DMS153 treated with DMSO at 0.1 percent for 48 hours (cell line): ENCODE data around the gene SPACA5.
"Not testable (repeated sequence)": the region's sequence is repeated elsewhere in the genome, so short reads cannot be mapped to it uniquely, and the experiment has no call there.

ENCODE experiments used
- DNase-seq: peaks from one replicate; lab custom pipeline; 2025; ENCODE audit not compliant: unreplicated experiment; lab: John Stamatoyannopoulos, UW

The SPACA5 gene

GRCh38 chrX:48006688-48007087 lies at the start of gene SPACA5:
TSS of gene SPACA5 (plus strand) at chrX:48006988. CDS start at chrX:48007803, 815 bp downstream.
- DNase-seq = not testable (repeated sequence)

DNA sequence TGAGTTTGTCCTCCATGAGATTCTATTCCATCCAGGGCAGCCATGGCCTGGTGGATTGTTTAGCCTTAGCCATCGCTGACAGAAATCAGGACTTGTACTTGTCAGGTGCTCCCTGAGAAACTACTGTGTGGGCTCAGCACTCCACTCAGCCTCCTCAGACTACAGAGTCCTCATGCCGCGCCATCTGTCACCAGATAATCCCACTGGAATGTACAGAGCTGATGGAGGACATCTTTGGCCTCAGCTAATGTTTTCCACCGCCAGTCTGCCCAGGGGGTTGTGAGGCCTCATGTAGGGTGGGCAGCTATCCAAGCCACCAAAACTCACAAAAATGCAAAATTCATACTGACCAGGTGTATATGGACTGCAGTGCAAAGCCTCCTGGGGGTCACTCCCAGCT lies 48.6 kb upstream of the SPACA5 start:
- not testable (repeated sequence) for DNase-seq

DNA sequence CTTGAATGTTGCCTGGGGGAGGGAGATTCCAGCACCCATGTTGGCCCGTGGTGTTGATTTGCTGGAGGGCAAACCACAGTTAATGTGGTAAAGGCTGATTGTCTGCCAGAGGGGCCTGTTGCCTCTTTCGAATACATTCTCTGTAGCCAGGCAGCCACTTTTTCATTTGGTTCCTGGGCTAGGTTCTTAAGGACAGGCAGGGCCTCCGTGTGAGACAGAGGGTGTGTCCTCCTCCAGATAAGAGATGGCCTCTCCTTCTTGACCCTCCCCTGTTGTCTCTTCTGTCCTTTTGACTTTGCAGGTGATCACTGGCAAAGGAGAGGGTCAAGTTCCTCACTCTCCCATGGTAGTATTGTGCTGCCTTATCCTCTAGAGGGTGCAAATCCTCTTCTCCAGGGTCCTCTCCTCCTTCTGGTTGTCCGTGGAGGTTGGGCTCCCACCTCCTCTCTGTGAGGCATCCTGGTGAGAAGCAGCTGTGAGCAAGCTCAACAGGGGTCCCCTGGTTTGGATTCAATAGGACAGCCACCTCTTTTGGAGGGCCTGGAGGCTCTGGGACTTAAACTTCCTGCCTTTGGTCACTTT lies 47.9 kb upstream of the SPACA5 start:
- DNase-seq = no peak

DNA sequence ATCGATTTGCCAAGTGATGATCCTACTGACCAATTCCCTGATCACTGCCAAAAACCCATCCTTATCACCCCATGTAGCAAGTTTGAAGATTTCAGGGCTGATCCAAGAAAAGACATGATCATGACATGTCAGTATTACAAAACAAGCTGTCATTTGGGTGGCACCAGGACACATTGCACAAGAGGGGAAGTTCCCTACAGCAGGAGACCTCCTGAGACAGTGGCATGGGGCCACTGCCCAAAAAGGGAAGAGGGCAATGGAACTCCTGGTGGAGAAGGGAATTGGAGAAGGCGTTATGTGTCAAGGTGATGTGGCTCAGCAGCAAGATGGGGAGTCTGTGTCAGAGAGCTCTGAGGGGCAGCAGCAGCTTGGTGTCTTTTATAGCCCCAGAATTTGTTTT lies 46.4 kb upstream of the SPACA5 start:
- DNase-seq = no peak

DNA sequence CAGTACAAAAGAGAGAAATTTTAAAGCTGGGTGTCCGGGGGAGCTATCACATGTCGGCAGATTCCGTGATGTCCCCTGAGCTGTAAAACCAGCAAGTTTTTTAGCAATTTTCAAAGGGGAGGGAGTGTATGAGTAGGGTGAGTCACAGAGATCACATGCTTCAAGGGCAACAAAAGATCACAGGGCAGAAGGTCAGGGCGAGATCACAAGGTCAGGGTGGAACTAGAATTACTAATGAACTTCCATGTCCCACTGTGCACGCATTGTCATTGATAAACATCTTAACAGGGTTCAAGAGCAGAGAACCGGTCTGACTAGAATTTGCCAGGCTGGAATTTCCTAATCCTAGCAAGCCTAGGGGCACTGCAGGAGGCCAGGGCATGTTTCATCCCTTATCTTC lies 45.0 kb upstream of the SPACA5 start:
- not testable (repeated sequence) for DNase-seq

DNA sequence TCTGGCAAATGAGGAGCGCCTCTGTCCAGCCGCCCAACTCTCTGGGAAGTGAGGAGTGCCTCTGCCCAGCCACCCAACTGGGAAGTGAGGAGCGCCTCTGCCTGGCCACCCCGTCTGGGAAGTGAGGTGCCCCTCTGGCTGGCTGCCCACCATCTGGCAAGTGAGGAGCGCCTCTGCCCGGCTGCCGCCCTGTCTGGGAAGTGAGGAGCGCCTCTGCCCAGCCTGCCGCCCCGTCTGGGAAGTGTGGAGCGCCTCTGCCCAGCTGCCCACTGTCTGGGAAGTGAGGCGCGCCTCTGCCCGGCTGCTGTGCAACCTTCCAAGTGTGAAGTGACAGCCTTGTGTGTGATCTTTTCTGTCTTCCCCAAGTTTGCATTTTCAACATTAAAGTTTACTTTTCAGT lies 41.3 kb upstream of the SPACA5 start:
- DNase-seq = not testable (repeated sequence)

DNA sequence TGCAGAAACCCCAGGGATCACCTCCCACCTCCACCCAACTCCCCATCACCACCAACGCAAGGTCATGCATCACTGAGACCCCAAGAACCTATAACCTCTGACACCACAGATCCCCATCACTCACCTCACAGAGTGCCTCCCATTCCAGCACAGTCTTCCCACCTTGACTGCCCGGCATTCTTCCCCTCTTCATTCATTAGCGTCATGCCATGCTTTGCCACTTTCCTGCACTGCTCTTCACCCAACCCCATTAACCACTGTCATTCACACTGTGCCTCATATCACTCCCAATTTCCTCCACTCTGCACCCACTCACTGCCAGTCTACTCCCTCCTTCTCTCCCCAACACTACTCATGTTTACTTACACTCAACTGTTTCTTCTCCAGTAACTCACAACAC lies 33.6 kb upstream of the SPACA5 start:
- no peak for DNase-seq

DNA sequence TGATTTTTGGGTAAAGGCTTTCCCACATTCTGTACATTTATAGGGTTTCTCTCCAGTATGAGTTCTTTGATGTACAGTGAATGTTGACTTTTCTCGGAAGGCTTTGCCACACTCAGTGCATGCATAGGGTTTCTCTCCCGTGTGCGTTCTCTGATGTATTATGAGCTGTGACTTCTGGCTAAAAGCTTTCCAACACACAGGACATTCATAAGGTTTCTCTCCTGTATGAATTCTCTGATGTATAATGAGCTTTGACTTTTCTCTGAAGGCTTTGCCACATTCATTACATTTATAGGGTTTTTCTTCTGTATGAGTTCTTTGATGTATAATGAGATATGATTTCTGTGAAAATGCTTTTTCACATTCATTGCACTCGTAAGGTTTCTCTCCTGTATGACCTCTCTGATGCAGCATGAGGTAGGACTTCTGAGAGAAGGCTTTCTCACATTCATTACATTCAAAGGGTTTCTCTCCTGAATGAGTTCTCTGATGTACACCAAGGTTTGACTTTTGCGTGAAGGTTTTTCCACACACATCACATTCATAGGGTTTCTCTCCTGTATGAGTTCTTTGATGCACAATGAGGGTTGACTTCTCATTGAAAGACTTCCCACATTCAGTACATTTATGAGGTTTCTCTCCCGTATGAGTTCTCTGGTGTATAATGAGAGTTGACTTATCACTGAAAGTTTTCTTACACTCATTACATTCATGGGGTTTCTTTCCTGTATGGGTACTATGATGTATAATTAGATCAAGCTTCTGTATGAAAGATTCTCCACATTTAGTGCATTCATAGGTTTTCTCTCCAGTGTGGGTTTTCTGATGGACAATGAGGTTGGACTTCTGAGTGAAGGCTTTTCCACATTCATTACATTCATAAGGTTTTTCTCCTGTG lies 30.3 kb upstream of the SPACA5 start:
- no peak for DNase-seq

- DNase-seq = no peak
Measured at GRCh38 chrX:47991263-47992094, 15.3 kb upstream of the SPACA5 start.

DNA sequence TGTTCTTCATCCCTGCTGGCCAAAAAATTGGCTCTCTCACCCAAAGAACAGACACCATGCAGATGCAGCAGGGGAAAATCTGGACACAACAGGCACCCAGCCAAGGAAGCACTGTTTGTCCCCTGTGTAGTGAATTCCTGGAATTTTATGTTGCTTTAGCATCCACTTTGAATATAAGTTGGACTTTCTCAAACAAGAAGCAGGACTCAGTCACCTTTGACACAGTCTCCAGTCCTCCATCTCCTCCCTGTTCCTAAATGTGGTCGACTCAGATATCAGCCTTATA lies 14.8 kb upstream of the SPACA5 start:
- DNase-seq = no peak

- DNase-seq = no peak
Measured at GRCh38 chrX:47992669-47993068, 14.1 kb upstream of the SPACA5 start.

DNA sequence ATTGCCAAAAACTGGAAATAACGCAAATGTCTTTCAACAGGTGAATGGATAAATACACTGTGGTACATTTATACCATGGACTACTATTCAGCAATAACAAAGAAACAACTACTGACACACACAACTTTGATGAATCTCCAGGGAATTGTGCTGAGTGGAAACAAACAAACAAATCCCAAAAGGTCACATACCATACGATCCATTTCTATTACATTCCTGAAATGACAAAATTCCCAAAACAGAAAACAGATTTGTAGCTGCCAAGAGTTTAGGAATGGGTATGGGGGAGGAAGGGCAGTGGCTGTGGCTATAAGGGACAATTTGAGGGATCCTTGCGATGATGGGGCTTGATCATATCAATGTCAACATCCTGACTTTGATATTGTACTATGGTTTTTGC lies 5.5 kb upstream of the SPACA5 start:
- no peak for DNase-seq

DNA sequence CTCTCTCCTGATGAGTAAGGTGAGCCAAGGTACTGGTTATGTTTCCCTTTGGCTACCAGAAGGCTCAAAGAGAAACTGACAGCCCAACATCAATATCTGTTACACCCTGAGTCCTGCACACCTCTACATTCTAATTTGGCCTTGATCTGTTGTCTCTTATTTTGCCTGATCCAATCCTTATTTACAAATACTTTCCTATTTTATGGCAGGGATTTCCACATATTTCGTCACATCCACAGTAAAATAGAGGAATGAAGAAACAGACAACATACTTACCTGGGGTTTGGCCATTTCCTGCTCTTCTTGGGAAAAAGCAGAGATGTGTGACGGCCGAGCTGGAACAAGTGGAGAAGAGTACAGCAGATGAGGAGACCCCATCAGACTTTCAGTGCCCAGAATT lies 4.5 kb upstream of the SPACA5 start:
- DNase-seq = no peak

- no peak for DNase-seq
Measured at GRCh38 chrX:48002929-48003328, 3.9 kb upstream of the SPACA5 start.

- DNase-seq = no peak
Measured at GRCh38 chrX:48003367-48003757, 3.4 kb upstream of the SPACA5 start.

DNA sequence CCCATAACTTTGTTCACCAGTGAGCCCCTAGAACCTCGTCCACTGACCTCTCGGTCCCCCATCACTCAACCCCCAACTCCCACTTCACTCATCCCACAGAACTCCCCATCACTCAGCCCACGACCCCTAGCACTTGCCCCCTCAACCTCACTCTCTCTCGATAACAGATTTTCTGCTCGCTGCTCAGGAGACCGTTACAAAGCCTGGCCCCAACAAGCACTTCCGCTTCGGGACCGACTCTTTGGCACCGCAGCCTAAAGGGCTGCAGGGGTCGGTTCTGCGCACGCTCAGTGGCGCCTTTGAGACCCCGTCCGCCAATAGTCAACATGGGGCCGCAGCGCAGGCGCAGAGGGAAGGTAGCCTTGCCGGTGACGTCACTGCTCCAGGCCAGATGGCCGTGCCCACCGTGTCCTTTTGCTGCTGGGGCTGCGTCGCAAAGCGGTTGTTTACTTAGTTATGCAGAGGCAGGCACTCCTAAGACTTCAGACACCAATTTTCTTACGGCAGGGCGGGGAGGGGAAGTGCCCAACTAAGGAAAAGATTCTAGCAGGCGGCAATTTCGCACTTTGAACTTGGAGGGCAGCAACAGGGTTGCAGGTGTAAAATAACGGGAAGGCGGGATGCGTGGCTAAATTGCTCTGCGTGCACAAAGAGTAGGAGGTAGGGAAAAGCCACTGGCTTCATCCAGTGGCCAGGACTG lies 2.9 kb upstream of the SPACA5 start, which contains the start of gene ZNF182:
TSS of gene ZNF182 (minus strand) at position 232 of the 700 bp plus-strand sequence. CDS start 1,380 bp downstream, outside the sequence.
- DNase-seq = peak; percentile 74

DNA sequence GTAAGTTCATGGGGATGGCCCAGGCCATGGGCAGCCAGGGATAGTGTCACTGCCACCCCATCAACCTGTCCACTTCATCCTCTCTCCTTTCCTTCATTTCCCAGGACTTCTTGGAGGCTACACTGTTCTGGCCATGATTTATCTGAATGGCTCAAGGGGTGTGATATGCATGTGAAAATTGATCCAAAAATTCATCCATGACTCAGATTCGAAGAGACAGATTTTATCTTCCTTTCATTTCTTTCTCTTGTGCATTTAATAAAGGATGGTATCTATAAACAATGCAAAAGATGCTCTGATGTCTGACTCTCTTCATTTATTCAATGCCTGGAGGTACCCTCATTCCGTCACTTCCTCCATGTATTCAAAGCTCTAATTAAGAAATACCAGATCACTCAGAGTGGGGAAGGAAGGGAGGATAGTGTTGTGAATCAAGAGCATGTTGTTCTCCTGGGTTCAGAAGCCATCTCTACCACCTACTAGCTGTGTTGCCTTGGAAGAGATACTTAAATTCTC lies 2.7 kb downstream of the SPACA5 start:
- DNase-seq = not testable (repeated sequence)

- DNase-seq = not testable (repeated sequence)
Measured at GRCh38 chrX:48016583-48017310, 10.0 kb downstream of the SPACA5 start.

GRCh38 chrX:48019892-48020291 lies 13.1 kb downstream of the SPACA5 start:
- DNase-seq = not testable (repeated sequence)

DNA sequence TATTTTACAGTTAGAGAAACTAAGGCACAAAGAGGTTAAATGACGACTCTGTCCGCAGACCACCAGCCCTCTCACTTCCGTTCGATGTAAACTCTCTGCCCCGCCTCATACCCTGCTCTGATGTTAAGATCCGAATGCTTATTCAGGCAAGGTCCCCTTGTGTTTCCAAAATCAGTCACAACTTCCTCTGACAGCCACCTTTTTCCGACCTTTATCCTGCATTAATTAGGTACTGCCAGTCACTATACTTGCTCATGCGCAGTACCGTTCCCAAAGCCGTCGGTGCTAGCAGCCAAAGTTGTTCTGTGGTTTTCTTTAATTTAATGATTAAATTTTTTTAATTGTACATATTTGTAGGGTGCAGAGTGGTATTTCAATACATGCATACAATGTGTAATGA lies 13.7 kb downstream of the SPACA5 start:
- not testable (repeated sequence) for DNase-seq
